Muscle of leg (tissue), 11 donors: ENCODE results near the gene TOP3B. TPM values are rescaled to one million over a fixed set of nuclear protein-coding genes. Genes with fewer than 3 reads are reported as not detected.

Experiments used
- DNase-seq: peaks from one replicate; pipeline ENCODE4 v3.0.0; 2013
- H3K27ac ChIP-seq: one replicate; pipeline ENCODE4 v1.5.1; 2013; ENCODE audit warnings: mild to moderate bottlenecking, low read length, control low read depth
- H3K27me3 ChIP-seq: one replicate; pipeline ENCODE4 v1.6.1; 2013; ENCODE audit warnings: low read length; ENCODE audit not compliant: control insufficient read depth, insufficient read depth
- H3K36me3 ChIP-seq: one replicate; pipeline ENCODE4 v1.6.1; 2013; ENCODE audit warnings: low read length; ENCODE audit not compliant: control insufficient read depth, insufficient read depth
- H3K4me1 ChIP-seq: one replicate; pipeline ENCODE4 v1.6.1; 2013; ENCODE audit warnings: low read length; ENCODE audit not compliant: control insufficient read depth, insufficient read depth
- H3K4me3 ChIP-seq: one replicate; pipeline ENCODE4 v1.5.1; 2013; ENCODE audit warnings: low read length, control low read depth
- H3K9me3 ChIP-seq: replicated peaks from 2 replicates; pipeline ENCODE4 v1.6.1; 2013; ENCODE audit warnings: low read depth, low read length; ENCODE audit not compliant: control insufficient read depth
- WGBS: methylation state at CpG from one replicate; pipeline ENCODE4 v1.1.5; 2013; ENCODE audit warnings: missing lambda C conversion rate; ENCODE audit not compliant: insufficient coverage; 5-methylcytosine and 5-hydroxymethylcytosine counted together
- polyA plus RNA-seq, 8 donors: library from polyadenylated mRNA; unstranded; fragments of 120-200 nt; gene quantifications; one replicate each; pipeline versions ENCODE4 v1.2.1 to v1.2.3, GENCODE V29; 2013; ENCODE audit warnings: inconsistent platforms in 1 of 8, low replicate concordance in 1 of 8; ENCODE audit not compliant: insufficient read length in 8 of 8, insufficient read depth in 1 of 8
- total RNA-seq: library from RNA; stranded (reverse); fragments of 120-200 nt; gene quantifications from one replicate; pipeline ENCODE4 v1.2.4, GENCODE V29; 2013

Gene TOP3B
- total and polyA plus RNA-seq, 9 donors = 12.2 to 22.8 (median 17.5) TPM

GRCh38 chr22:22023581-22024137 is 41.1 kb upstream of the TOP3B start:
- no peaks in the 10 kb centered on the region for H3K9me3 ChIP-seq
- H3K4me3 ChIP-seq = no peak overlapping the region
- H3K27me3 ChIP-seq = no peaks in the 10 kb centered on the region
- peaks cover 14% of the 10 kb centered on the region for H3K4me1 ChIP-seq
- no peak for DNase-seq
- 52% methylated on average over 4 of the region's 4 CpGs for WGBS
- H3K27ac ChIP-seq = peak overlapping the region; percentile 59
- H3K36me3 ChIP-seq = no peaks in the 10 kb centered on the region

GRCh38 chr22:22022947-22023534 is 40.5 kb upstream of the TOP3B start:
- DNase-seq = peak; percentile 19
- no peaks in the 10 kb centered on the region for H3K27me3 ChIP-seq
- H3K4me3 ChIP-seq = no peak overlapping the region
- H3K4me1 ChIP-seq = peaks cover 14% of the 10 kb centered on the region
- 55% methylated on average over 6 of the region's 6 CpGs for WGBS
- H3K27ac ChIP-seq = peak overlapping the region; percentile 51
- H3K9me3 ChIP-seq = no peaks in the 10 kb centered on the region
- H3K36me3 ChIP-seq = no peaks in the 10 kb centered on the region

GRCh38 chr22:22022255-22022840 is 39.8 kb upstream of the TOP3B start:
- peak overlapping the region; percentile 51 for H3K27ac ChIP-seq
- DNase-seq = peak; percentile 47

GRCh38 chr22:22021162-22021750 is 38.7 kb upstream of the TOP3B start:
- DNase-seq = no peak
- no peak overlapping the region for H3K4me3 ChIP-seq
- no peak overlapping the region for H3K27ac ChIP-seq
- no CpG with 5 or more reads among the region's 1 CpG for WGBS
- no peaks in the 10 kb centered on the region for H3K9me3 ChIP-seq
- H3K36me3 ChIP-seq = no peaks in the 10 kb centered on the region
- no peaks in the 10 kb centered on the region for H3K27me3 ChIP-seq
- peaks cover 14% of the 10 kb centered on the region for H3K4me1 ChIP-seq

More at GRCh38 chr22:22022255-22022840, 39.8 kb upstream of the TOP3B start:
- Histone ChIP-seq H3K9me3 (no peaks in the 10 kb centered on the region), H3K4me1 (peaks cover 14% of the 10 kb centered on the region), H3K27me3 (no peaks in the 10 kb centered on the region), H3K36me3 (no peaks in the 10 kb centered on the region), H3K4me3 (no peak overlapping the region)
- 20% methylated on average over 2 of the region's 5 CpGs for WGBS

GRCh38 chr22:22020425-22020852 is 37.9 kb upstream of the TOP3B start:
- no peak overlapping the region for H3K27ac ChIP-seq
- no peaks in the 10 kb centered on the region for H3K9me3 ChIP-seq
- no peak for DNase-seq
- H3K4me3 ChIP-seq = no peak overlapping the region
- H3K4me1 ChIP-seq = peaks cover 14% of the 10 kb centered on the region
- 86% methylated on average over 2 of the region's 2 CpGs for WGBS
- H3K27me3 ChIP-seq = no peaks in the 10 kb centered on the region
- H3K36me3 ChIP-seq = no peaks in the 10 kb centered on the region

- 96% methylated on average over 3 of the region's 7 CpGs for WGBS
- DNase-seq = no peak
Measured at GRCh38 chr22:22019659-22020424, 37.3 kb upstream of the TOP3B start.

GRCh38 chr22:22018825-22019658 is 36.5 kb upstream of the TOP3B start:
- peaks cover 14% of the 10 kb centered on the region for H3K4me1 ChIP-seq
- H3K27ac ChIP-seq = no peak overlapping the region
- no peak overlapping the region for H3K4me3 ChIP-seq
- H3K27me3 ChIP-seq = peaks cover 3% of the 10 kb centered on the region
- no peaks in the 10 kb centered on the region for H3K36me3 ChIP-seq
- 100% methylated on average over 5 of the region's 10 CpGs for WGBS
- no peak for DNase-seq
- H3K9me3 ChIP-seq = no peaks in the 10 kb centered on the region

More at GRCh38 chr22:22019659-22020424, 37.3 kb upstream of the TOP3B start:
- H3K36me3 ChIP-seq = no peaks in the 10 kb centered on the region
- H3K27me3 ChIP-seq = no peaks in the 10 kb centered on the region
- H3K4me1 ChIP-seq = peaks cover 14% of the 10 kb centered on the region
- no peaks in the 10 kb centered on the region for H3K9me3 ChIP-seq
- H3K4me3 ChIP-seq = no peak overlapping the region
- no peak overlapping the region for H3K27ac ChIP-seq

- Histone ChIP-seq H3K4me1 (no peaks in the 10 kb centered on the region), H3K9me3 (peaks cover 2% of the 10 kb centered on the region), H3K36me3 (no peaks in the 10 kb centered on the region), H3K27me3 (peaks cover 3% of the 10 kb centered on the region), H3K27ac (no peak overlapping the region), H3K4me3 (no peak overlapping the region)
- DNase-seq = no peak
- no CpG with 5 or more reads among the region's 3 CpGs for WGBS
Measured at GRCh38 chr22:22015631-22016030, 33.0 kb upstream of the TOP3B start.

- H3K9me3 ChIP-seq = peaks cover 2% of the 10 kb centered on the region
- DNase-seq = no peak
- no peaks in the 10 kb centered on the region for H3K36me3 ChIP-seq
- H3K27me3 ChIP-seq = peaks cover 7% of the 10 kb centered on the region
- H3K4me3 ChIP-seq = no peak overlapping the region
- no peaks in the 10 kb centered on the region for H3K4me1 ChIP-seq
- H3K27ac ChIP-seq = no peak overlapping the region
- no CpG with 5 or more reads among the region's 9 CpGs for WGBS
Measured at GRCh38 chr22:22014285-22014659, 31.7 kb upstream of the TOP3B start.
